IMR-90 (cell line): ENCODE measurements around the gene SLC25A21. TPM values are rescaled to one million over a fixed set of nuclear protein-coding genes. Genes with fewer than 3 reads are reported as not detected.

Source experiments
- ATAC-seq: fragments of 200-7000 bp; cut with Tn5 transposase; 2 replicates; pipeline ENCODE4 v1.9.1; 2020; ENCODE audit warnings: low read depth, mild to moderate bottlenecking, moderate library complexity
- BruUV-seq: library from RNA; stranded (reverse); fragments of 400-500 nt; replicated peaks from 2 replicates; lab custom pipeline; 2021; lab: Mats Ljungman, UMichigan
- CTCF ChIA-PET: fragments of 300-600 bp; formaldehyde crosslinking; extraction: SDS; loops from one replicate; lab custom pipeline; 2021; ENCODE audit warnings: antibody characterized with exemption; lab: Yijun Ruan, JAX
- POLR2A ChIA-PET: fragments of 300-600 bp; sonication (Branson Sonifier 250); formaldehyde crosslinking; loops from one replicate; lab custom pipeline; 2022; ENCODE audit warnings: antibody characterized with exemption; ENCODE audit not compliant: unreplicated experiment; lab: Charles Lee
- DNase-seq: peaks from one replicate; pipeline ENCODE4 v3.0.0; 2013
- H2AFZ ChIP-seq: replicated peaks from 2 replicates; pipeline ENCODE3; 2013; ENCODE audit warnings: low read length, mild to moderate bottlenecking; ENCODE audit not compliant: poor library complexity
- H2AK5ac ChIP-seq: 2 replicates; pipeline ENCODE4 v1.6.1; 2013; ENCODE audit warnings: low read depth, low read length, inconsistent platforms
- H2AK9ac ChIP-seq: replicated peaks from 2 replicates; pipeline ENCODE3; 2013; ENCODE audit warnings: mild to moderate bottlenecking, low read depth, low read length, moderate library complexity; ENCODE audit not compliant: poor library complexity
- H2BK120ac ChIP-seq: 2 replicates; pipeline ENCODE4 v1.6.1; 2013; ENCODE audit warnings: low read depth, low read length, inconsistent platforms
- H2BK15ac ChIP-seq: 3 replicates; pipeline ENCODE4 v1.6.1; 2013; ENCODE audit warnings: low read depth, low read length, inconsistent platforms
- H2BK20ac ChIP-seq: 2 replicates; pipeline ENCODE4 v1.6.1; 2013; ENCODE audit warnings: low read depth, mild to moderate bottlenecking, inconsistent platforms, low read length, moderate library complexity
- H2BK5ac ChIP-seq: 2 replicates; pipeline ENCODE4 v1.6.1; 2013; ENCODE audit warnings: mild to moderate bottlenecking, low read depth, low read length, inconsistent platforms; ENCODE audit not compliant: poor library complexity, severe bottlenecking
- H3K14ac ChIP-seq: replicated peaks from 2 replicates; pipeline ENCODE4 v1.6.1; 2013; ENCODE audit warnings: low read depth, low read length, inconsistent platforms
- H3K18ac ChIP-seq: 2 replicates; pipeline ENCODE4 v1.6.1; 2013; ENCODE audit warnings: low read depth, low read length, control low read depth
- H3K23ac ChIP-seq: 2 replicates; pipeline ENCODE4 v1.6.1; 2013; ENCODE audit warnings: low read depth, low read length, inconsistent platforms
- H3K27ac ChIP-seq: 2 replicates; pipeline ENCODE4 v1.5.1; 2013; ENCODE audit warnings: mild to moderate bottlenecking, control low read depth, low read length; ENCODE audit not compliant: insufficient read depth
- H3K27me3 ChIP-seq: 2 replicates; pipeline ENCODE4 v1.6.1; 2013; ENCODE audit warnings: low read length; ENCODE audit not compliant: control insufficient read depth, insufficient read depth
- H3K36me3 ChIP-seq: 2 replicates; pipeline ENCODE4 v1.6.1; 2013; ENCODE audit warnings: low read length, mixed read lengths; ENCODE audit not compliant: control insufficient read depth, insufficient read depth
- H3K4ac ChIP-seq: 2 replicates; pipeline ENCODE4 v1.6.1; 2013; ENCODE audit warnings: low read depth, low read length, inconsistent platforms
- H3K4me1 ChIP-seq: 2 replicates; pipeline ENCODE4 v1.6.1; 2013; ENCODE audit warnings: low read length, mixed read lengths; ENCODE audit not compliant: control insufficient read depth, insufficient read depth
- H3K4me2 ChIP-seq: 2 replicates; pipeline ENCODE4 v1.6.1; 2013; ENCODE audit warnings: low read depth, mild to moderate bottlenecking, control low read depth, low read length, moderate library complexity
- H3K4me3 ChIP-seq: 2 replicates; pipeline ENCODE4 v1.5.1; 2013; ENCODE audit warnings: low read depth, mild to moderate bottlenecking, control low read depth, low read length, moderate library complexity; ENCODE audit not compliant: insufficient read depth
- H3K56ac ChIP-seq: 2 replicates; pipeline ENCODE4 v1.6.1; 2013; ENCODE audit warnings: low read length, inconsistent platforms; ENCODE audit not compliant: insufficient read depth; ENCODE audit errors: extremely low read depth
- H3K79me1 ChIP-seq, 2 experiments: 2 replicates each; pipeline ENCODE4 v1.6.1; 2013; ENCODE audit warnings: low read length in 2 of 2, inconsistent platforms in 1 of 2, low read depth in 1 of 2
- H3K9ac ChIP-seq: 2 replicates; pipeline ENCODE4 v1.6.1; 2013; ENCODE audit warnings: low read depth, low read length, control low read depth
- H3K9me1 ChIP-seq: 2 replicates; pipeline ENCODE4 v1.6.1; 2013; ENCODE audit warnings: low read length, inconsistent platforms; ENCODE audit not compliant: insufficient read depth
- H3K9me3 ChIP-seq: 2 replicates; pipeline ENCODE4 v1.6.1; 2013; ENCODE audit warnings: low read length; ENCODE audit not compliant: control insufficient read depth, insufficient read depth
- H4K20me1 ChIP-seq: 2 replicates; pipeline ENCODE4 v1.6.1; 2013; ENCODE audit warnings: low read length, inconsistent platforms; ENCODE audit not compliant: insufficient read depth
- H4K5ac ChIP-seq: 2 replicates; pipeline ENCODE4 v1.6.1; 2013; ENCODE audit warnings: mild to moderate bottlenecking, low read depth, low read length, control low read depth
- H4K8ac ChIP-seq, 2 experiments: 2 replicates each; pipeline ENCODE4 v1.6.1; 2013; ENCODE audit warnings: low read depth in 2 of 2, low read length in 2 of 2, control low read depth in 1 of 2, inconsistent platforms in 1 of 2
- H4K91ac ChIP-seq: 2 replicates; pipeline ENCODE4 v1.6.1; 2013; ENCODE audit warnings: low read depth, low read length, inconsistent platforms; ENCODE audit not compliant: insufficient read depth
- BHLHE40 ChIP-seq: fragments of 150-350 bp; IDR thresholded peaks from 2 replicates; pipeline ENCODE4 v1.6.1; 2016; ENCODE audit warnings: mild to moderate bottlenecking, low read depth, low read length
- CEBPB ChIP-seq: IDR thresholded peaks from 2 replicates; pipeline ENCODE4 v1.6.1; 2012; ENCODE audit warnings: low read depth, low read length, improper control_type of control experiment
- CHD1 ChIP-seq: IDR thresholded peaks from 2 replicates; pipeline ENCODE4 v1.6.1; 2012; ENCODE audit warnings: low read depth, low read length, improper control_type of control experiment
- CTCF ChIP-seq: conservative IDR thresholded peaks from 2 replicates; pipeline ENCODE4 v1.5.1; 2012; ENCODE audit warnings: mild to moderate bottlenecking, low read depth, low read length, improper control_type of control experiment
- FOS ChIP-seq: fragments of 150-350 bp; IDR thresholded peaks from 2 replicates; pipeline ENCODE4 v1.6.1; 2016; ENCODE audit warnings: low read depth, low read length
- MAFK ChIP-seq: IDR thresholded peaks from 2 replicates; pipeline ENCODE4 v1.6.1; 2012; ENCODE audit warnings: low read depth, low read length, improper control_type of control experiment
- MAZ ChIP-seq: IDR thresholded peaks from 2 replicates; pipeline ENCODE4 v1.6.1; 2012; ENCODE audit warnings: low read depth, mild to moderate bottlenecking, low read length, improper control_type of control experiment, moderate library complexity, borderline replicate concordance
- POLR2A ChIP-seq: IDR thresholded peaks from 2 replicates; pipeline ENCODE4 v1.6.1; 2012; ENCODE audit warnings: mild to moderate bottlenecking, low read depth, low read length
- RAD21 ChIP-seq: IDR thresholded peaks from 2 replicates; pipeline ENCODE4 v1.6.1; 2012; ENCODE audit warnings: low read length, improper control_type of control experiment
- RCOR1 ChIP-seq: IDR thresholded peaks from 2 replicates; pipeline ENCODE4 v1.6.1; 2012; ENCODE audit warnings: mild to moderate bottlenecking, low read length, improper control_type of control experiment; ENCODE audit not compliant: insufficient replicate concordance
- RFX5 ChIP-seq: IDR thresholded peaks from 2 replicates; pipeline ENCODE4 v1.8.0; 2012; ENCODE audit warnings: low read depth, mild to moderate bottlenecking, low read length, moderate library complexity
- SMC3 ChIP-seq: fragments of 150-350 bp; IDR thresholded peaks from 2 replicates; pipeline ENCODE4 v1.6.1; 2016; ENCODE audit warnings: low read depth, mild to moderate bottlenecking, antibody characterized with exemption, low read length, moderate library complexity
- USF2 ChIP-seq: fragments of 150-350 bp; IDR thresholded peaks from 2 replicates; pipeline ENCODE4 v1.6.1; 2017; ENCODE audit warnings: mild to moderate bottlenecking, antibody characterized with exemption, low read length, low read depth
- WGBS, 2 experiments: methylation state at CpG; one replicate each; pipeline versions ENCODE4 v1.1.5 to v1.1.7; 2013; ENCODE audit warnings: missing lambda C conversion rate in 2 of 2; ENCODE audit not compliant: insufficient read length in 1 of 2; ENCODE audit errors: extremely low coverage in 2 of 2; 5-methylcytosine and 5-hydroxymethylcytosine counted together
- dilution Hi-C: fragments of 300-500 bp; cut with HindIII; formaldehyde crosslinking; loops from one replicate; pipeline ENCODE4 v1.14.3; 2018; ENCODE audit warnings: low sequenced_read_pairs; ENCODE audit not compliant: unreplicated experiment
- in situ Hi-C: fragments of 300-500 bp; cut with MboI; formaldehyde crosslinking; loops from 3 replicates; pipeline ENCODE4 v1.14.3; 2019; ENCODE audit warnings: low sequenced_read_pairs, inconsistent platforms, mixed read lengths
- intact Hi-C: fragments of 100-400 bp; cut with micrococcal nuclease; formaldehyde crosslinking; loops from 2 replicates; pipeline ENCODE4 v1.10.0; 2022
- polyA plus RNA-seq, 3 experiments: library from polyadenylated mRNA; depleted of rRNA; stranded (reverse); fragments of >200 nt; gene quantifications; 2 replicates each; pipeline ENCODE4 v1.2.3, GENCODE V29; 2012; ENCODE audit warnings: low replicate concordance in 1 of 3
- total RNA-seq: library from RNA; depleted of rRNA; stranded (reverse); fragments of >200 nt; gene quantifications from 2 replicates; pipeline ENCODE4 v1.2.3, GENCODE V29; 2012
- TF ChIP-seq, protein P1 (sequence below): fragments of 150-350 bp; IDR thresholded peaks from 2 replicates; pipeline ENCODE4 v1.6.1; 2016; ENCODE audit warnings: low read depth, mild to moderate bottlenecking, low read length, moderate library complexity, borderline replicate concordance

Gene SLC25A21
- total and polyA plus RNA-seq, 2 of the 4 experiments (the other 2 are of a cell fraction) = 0.62 to 0.90 TPM

- in situ Hi-C loops (no loop called here), intact Hi-C loops (no loop called here), dilution Hi-C loops (no loop called here)
- Histone ChIP-seq H3K36me3 (no peaks in the 10 kb centered on the region), H3K4me3 (no peak overlapping the region), H4K91ac (no peak overlapping the region), H3K56ac (no peak overlapping the region), H2BK15ac (no peak overlapping the region), H3K27me3 (peaks cover 4% of the 10 kb centered on the region; the same call in 1 of the 2 replicates), H2BK20ac (no peak overlapping the region), H3K9ac (no peak overlapping the region), H4K20me1 (no peaks in the 10 kb centered on the region), H3K14ac (no peak overlapping the region), H3K4ac (no peak overlapping the region), H2BK120ac (no peak overlapping the region), H2BK5ac (no peak overlapping the region), H3K9me1 (0 out of 2 replicates have a peak, but pooled peaks cover 3% of the 10 kb centered on the region), H3K79me1 (no peaks in the 10 kb centered on the region), H3K23ac (no peak overlapping the region), H2AK9ac (no peak overlapping the region), H4K8ac (no peak overlapping the region), H3K27ac (no peak overlapping the region), H2AFZ (no peak overlapping the region), H2AK5ac (no peak overlapping the region), H3K18ac (no peak overlapping the region), H4K5ac (no peak overlapping the region), H3K9me3 (peaks cover 3% of the 10 kb centered on the region; the same call in 1 of the 2 replicates), H3K4me1 (no peaks in the 10 kb centered on the region), H3K4me2 (no peak overlapping the region)
- TF ChIP-seq POLR2A (no peak), CEBPB (no peak), SMC3 (no peak), CTCF (no peak), RAD21 (no peak), FOS (no peak), RFX5 (no peak), CHD1 (no peak), RCOR1 (no peak), MAFK (no peak), USF2 (no peak), BHLHE40 (no peak), MAZ (no peak)
- TF ChIP-seq, protein P1, sequence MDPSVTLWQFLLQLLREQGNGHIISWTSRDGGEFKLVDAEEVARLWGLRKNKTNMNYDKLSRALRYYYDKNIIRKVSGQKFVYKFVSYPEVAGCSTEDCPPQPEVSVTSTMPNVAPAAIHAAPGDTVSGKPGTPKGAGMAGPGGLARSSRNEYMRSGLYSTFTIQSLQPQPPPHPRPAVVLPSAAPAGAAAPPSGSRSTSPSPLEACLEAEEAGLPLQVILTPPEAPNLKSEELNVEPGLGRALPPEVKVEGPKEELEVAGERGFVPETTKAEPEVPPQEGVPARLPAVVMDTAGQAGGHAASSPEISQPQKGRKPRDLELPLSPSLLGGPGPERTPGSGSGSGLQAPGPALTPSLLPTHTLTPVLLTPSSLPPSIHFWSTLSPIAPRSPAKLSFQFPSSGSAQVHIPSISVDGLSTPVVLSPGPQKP = no peak
- ChIA-PET CTCF (no interaction called here), POLR2A (no interaction called here)
- BruUV-seq = no TSS peak
- ATAC-seq (no peak), DNase-seq (no peak)
- no CpG with 5 or more reads among the region's 2 CpGs for WGBS, 2 experiments
Observed at GRCh38 chr14:37157987-37158386, 14.4 kb downstream of the SLC25A21 start.
